HepG2 (cell line): ENCODE measurements around the gene SNAPIN. TPM values are rescaled to one million over a fixed set of nuclear protein-coding genes. Genes with fewer than 3 reads are reported as not detected.

Experiments
- CREM ChIP-seq, 2 experiments: sonication (generic) in 1 of 2; formaldehyde crosslinking in 1 of 2; IDR thresholded peaks; 2 replicates each; pipeline versions ENCODE4 v1.4.0 to v1.6.1; 2016 to 2020; ENCODE audit warnings: antibody characterized with exemption in 1 of 2, mild to moderate bottlenecking in 1 of 2, missing genetic modification reagents in 1 of 2
- DRAP1 ChIP-seq: IDR thresholded peaks from 2 replicates; pipeline ENCODE4 v1.6.1; 2016; ENCODE audit warnings: missing genetic modification reagents, missing compliant biosample characterization
- FOXP4 ChIP-seq: sonication (generic); formaldehyde crosslinking; IDR thresholded peaks from 2 replicates; pipeline ENCODE4 v1.4.0; 2020; ENCODE audit warnings: missing genetic modification reagents
- NR2C2 ChIP-seq: sonication (generic); formaldehyde crosslinking; IDR thresholded peaks from 2 replicates; pipeline ENCODE4 v1.4.0; 2020; ENCODE audit warnings: missing genetic modification reagents, mild to moderate bottlenecking, moderate library complexity, borderline replicate concordance
- POLR2A ChIP-seq, 2 experiments: IDR thresholded peaks; 2 replicates each; pipeline ENCODE4 v1.6.1; 2011; ENCODE audit warnings: low read depth in 2 of 2, low read length in 2 of 2, mild to moderate bottlenecking in 1 of 2, moderate library complexity in 1 of 2; ENCODE audit not compliant: insufficient read depth in 1 of 2
- RBM39 ChIP-seq: fragments of 200-400 bp; formaldehyde crosslinking; IDR thresholded peaks from one replicate; pipeline ENCODE4 v1.6.1; 2018; ENCODE audit warnings: antibody characterized with exemption, mild to moderate bottlenecking, low read depth, low read length; ENCODE audit not compliant: poor library complexity, severe bottlenecking
- SIN3B ChIP-seq: fragments of 150-350 bp; IDR thresholded peaks from 2 replicates; pipeline ENCODE4 v1.6.1; 2014; ENCODE audit warnings: low read length
- TAF1 ChIP-seq: sonication (generic); formaldehyde crosslinking; IDR thresholded peaks from 2 replicates; pipeline ENCODE4 v1.4.0; 2020; ENCODE audit warnings: missing genetic modification reagents
- XRCC5 ChIP-seq: fragments of 200-400 bp; formaldehyde crosslinking; optimal IDR thresholded peaks from 2 replicates; pipeline ENCODE3; 2017; ENCODE audit warnings: mild to moderate bottlenecking, low read length
- ZBTB39 ChIP-seq: sonication (generic); formaldehyde crosslinking; IDR thresholded peaks from 2 replicates; pipeline ENCODE4 v1.5.0; 2020; ENCODE audit warnings: missing genetic modification reagents
- ZBTB44 ChIP-seq: sonication (generic); formaldehyde crosslinking; IDR thresholded peaks from 2 replicates; pipeline ENCODE4 v1.4.0; 2020; ENCODE audit warnings: missing genetic modification reagents
- ZFP36 ChIP-seq: fragments of 150-350 bp; IDR thresholded peaks from 2 replicates; pipeline ENCODE4 v1.6.1; 2018; ENCODE audit warnings: borderline replicate concordance, low read length, low read depth; ENCODE audit not compliant: partially characterized antibody
- ZGPAT ChIP-seq: IDR thresholded peaks from 2 replicates; pipeline ENCODE4 v1.6.1; 2016; ENCODE audit warnings: mild to moderate bottlenecking
- ZNF251 ChIP-seq: sonication (generic); formaldehyde crosslinking; IDR thresholded peaks from 2 replicates; pipeline ENCODE4 v1.9.0; 2021; ENCODE audit warnings: mild to moderate bottlenecking, missing genetic modification reagents
- ZNF605 ChIP-seq: sonication (generic); formaldehyde crosslinking; IDR thresholded peaks from 2 replicates; pipeline ENCODE4 v1.8.0; 2022; ENCODE audit warnings: mild to moderate bottlenecking, missing genetic modification reagents
- ZNF691 ChIP-seq: sonication (generic); formaldehyde crosslinking; IDR thresholded peaks from 2 replicates; pipeline ENCODE4 v1.4.0; 2020; ENCODE audit warnings: missing genetic modification reagents, low read depth, mild to moderate bottlenecking, borderline replicate concordance
- ZSCAN21 ChIP-seq: sonication (generic); formaldehyde crosslinking; IDR thresholded peaks from 2 replicates; pipeline ENCODE4 v1.8.0; 2022; ENCODE audit warnings: mild to moderate bottlenecking, missing genetic modification reagents, moderate library complexity, borderline replicate concordance
- polyA plus RNA-seq, 8 experiments: library from polyadenylated mRNA; depleted of rRNA in 3 of 8; stranded (reverse) in 7 of 8; unstranded in 1 of 8; fragments of >200 nt; fragmentation: Illumina TruSeq in 4 of 8; extraction: Trizol in 4 of 8; gene quantifications; 2 replicates each; pipeline versions ENCODE4 v1.2.1 to v1.2.3, GENCODE V29; 2011 to 2016; ENCODE audit warnings: low read depth in 4 of 8, missing spikeins in 1 of 8, mixed read lengths in 1 of 8; ENCODE audit not compliant: insufficient read depth in 1 of 8
- total RNA-seq, 5 experiments: library from RNA; depleted of rRNA; stranded (reverse); fragments of >200 nt; fragmentation: Illumina TruSeq; extraction: Trizol; gene quantifications; 2 replicates each; pipeline ENCODE4 v1.2.3, GENCODE V29; 2016; ENCODE audit warnings: low read depth in 1 of 5

Gene SNAPIN
- total and polyA plus RNA-seq, 2 of the 13 experiments (the other 11 are each of a cell fraction or from before 2014, with no cell fraction given) = 23.9 to 25.7 TPM

GRCh38 chr1:153626904-153627714 lies 31.4 kb upstream of the SNAPIN start, which contains the start of gene S100A13 (continued):
- TF ChIP-seq NR2C2 (CRISPR knock-in tag) = peak; percentile 23; the same call in 1 of the 2 replicates
- 0 out of 2 replicates have a peak, but pooled peaks have one; percentile 55 for TF ChIP-seq ZNF691
- peak; percentile 13; the same call in 1 of the 2 replicates for TF ChIP-seq CREM (IDR thresholded peaks at IDR 0.05)
- TF ChIP-seq CREM (CRISPR knock-in tag; IDR thresholded peaks at IDR 0.05) = no peak
- TF ChIP-seq ZNF251 (CRISPR knock-in tag) = no peak
- peak; percentile 73 for TF ChIP-seq XRCC5
- TF ChIP-seq ZBTB39 (CRISPR knock-in tag) = peak; percentile 64; the same call in 1 of the 2 replicates
- peak; percentile 91 for TF ChIP-seq DRAP1 (CRISPR knock-in tag)
- peak; percentile 58; the same call in 1 of the 2 replicates for TF ChIP-seq ZGPAT (CRISPR knock-in tag)
- no peak for TF ChIP-seq FOXP4 (CRISPR knock-in tag)
- TF ChIP-seq POLR2A (IDR thresholded peaks at IDR 0.05; ENCODE audit: insufficient read depth in 1 of 2, low read depth in 2 of 2, low read length in 2 of 2) = peak; percentile 91 to 94
- TF ChIP-seq SIN3B = 0 out of 2 replicates have a peak, but pooled peaks have one; percentile 31
- no peak for TF ChIP-seq ZFP36
- peak; percentile 58; the same call in 1 of the 2 replicates for TF ChIP-seq ZNF605
- peak; percentile 71 for TF ChIP-seq TAF1 (CRISPR knock-in tag)
- TF ChIP-seq ZSCAN21 (CRISPR knock-in tag) = 0 out of 2 replicates have a peak, but pooled peaks have one; percentile 24
- TF ChIP-seq RBM39 = peak; percentile 56
- TF ChIP-seq ZBTB44 (CRISPR knock-in tag) = no peak
